IMR-90 (cell line): ENCODE measurements around the gene C16orf74.

Experiments used
- CTCF ChIP-seq: conservative IDR thresholded peaks from 2 replicates; pipeline ENCODE4 v1.5.1; 2012; ENCODE audit warnings: mild to moderate bottlenecking, low read depth, low read length, improper control_type of control experiment
- POLR2A ChIP-seq: IDR thresholded peaks from 2 replicates; pipeline ENCODE4 v1.6.1; 2012; ENCODE audit warnings: mild to moderate bottlenecking, low read depth, low read length
- RFX5 ChIP-seq: IDR thresholded peaks from 2 replicates; pipeline ENCODE4 v1.8.0; 2012; ENCODE audit warnings: low read depth, mild to moderate bottlenecking, low read length, moderate library complexity
- SMC3 ChIP-seq: fragments of 150-350 bp; IDR thresholded peaks from 2 replicates; pipeline ENCODE4 v1.6.1; 2016; ENCODE audit warnings: low read depth, mild to moderate bottlenecking, antibody characterized with exemption, low read length, moderate library complexity

DNA sequence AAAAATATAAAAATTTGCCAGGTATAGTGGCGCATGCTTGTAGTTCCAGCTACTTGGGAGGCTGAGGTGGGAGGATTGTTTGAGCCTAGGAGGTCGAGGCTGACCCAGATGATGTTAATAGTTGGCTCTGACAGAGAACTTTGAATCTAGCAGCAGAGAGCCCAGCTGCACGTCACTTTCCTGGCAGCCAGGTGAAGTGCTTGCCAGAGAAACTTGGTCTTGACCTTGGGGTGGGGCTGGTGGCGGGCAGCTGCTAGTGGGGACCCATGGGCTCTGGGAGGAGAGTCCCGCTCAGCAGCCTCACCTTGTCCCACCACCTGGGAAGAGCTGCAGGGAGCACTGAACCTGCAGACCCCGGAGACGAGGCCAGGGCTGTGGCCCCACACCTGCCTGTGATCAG lies 3.1 kb upstream of the C16orf74 start:
- TF ChIP-seq CTCF (no peak), POLR2A (no peak), RFX5 (no peak), SMC3 (no peak)
